ENCODE data around the gene MNT.

DNA sequence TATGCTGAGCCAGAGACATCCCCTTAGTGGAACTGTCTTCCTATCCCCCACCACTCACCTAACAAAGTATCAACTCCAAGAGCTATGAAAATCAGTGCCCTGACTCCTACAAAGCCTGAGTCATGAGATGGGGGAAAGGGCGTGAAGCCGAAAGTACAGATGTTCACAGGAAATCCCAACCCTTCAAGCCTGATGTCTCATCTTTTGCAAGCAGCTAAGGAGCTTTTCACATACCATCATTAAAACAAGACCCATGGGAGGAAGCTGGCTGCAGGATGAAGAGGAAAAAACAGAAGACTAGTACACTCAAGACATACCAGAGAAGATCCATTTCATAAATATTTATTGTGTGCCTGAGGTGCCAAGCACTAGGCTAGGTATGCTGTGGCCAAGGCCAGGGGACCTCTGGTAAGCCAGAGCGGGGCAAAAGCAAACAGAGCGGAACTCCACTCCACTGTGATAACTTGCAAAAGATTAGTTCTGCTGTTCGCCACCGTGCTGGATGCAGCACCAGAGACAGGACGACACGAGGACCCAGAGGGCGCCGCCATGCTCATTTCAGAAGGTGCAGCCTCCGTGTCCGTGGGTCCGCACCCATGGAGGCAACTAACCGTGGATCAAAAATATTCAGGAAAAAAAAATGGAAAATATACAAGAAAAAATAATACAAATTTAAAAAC lies 4.5 kb upstream of the MNT start:
- TF ChIP-seq CTCF (IDR thresholded peaks at IDR 0.05; ENCODE audit: poor library complexity, severe bottlenecking) (no peak), EP300 (conservative IDR thresholded peaks at IDR 0.05; ENCODE audit: poor library complexity, severe bottlenecking) (no peak), MXI1 (conservative IDR thresholded peaks at IDR 0.05; ENCODE audit: poor library complexity, severe bottlenecking) (no peak), POLR2AphosphoS5 (IDR thresholded peaks at IDR 0.05) (no peak)
- TF ChIP-seq, protein P1, sequence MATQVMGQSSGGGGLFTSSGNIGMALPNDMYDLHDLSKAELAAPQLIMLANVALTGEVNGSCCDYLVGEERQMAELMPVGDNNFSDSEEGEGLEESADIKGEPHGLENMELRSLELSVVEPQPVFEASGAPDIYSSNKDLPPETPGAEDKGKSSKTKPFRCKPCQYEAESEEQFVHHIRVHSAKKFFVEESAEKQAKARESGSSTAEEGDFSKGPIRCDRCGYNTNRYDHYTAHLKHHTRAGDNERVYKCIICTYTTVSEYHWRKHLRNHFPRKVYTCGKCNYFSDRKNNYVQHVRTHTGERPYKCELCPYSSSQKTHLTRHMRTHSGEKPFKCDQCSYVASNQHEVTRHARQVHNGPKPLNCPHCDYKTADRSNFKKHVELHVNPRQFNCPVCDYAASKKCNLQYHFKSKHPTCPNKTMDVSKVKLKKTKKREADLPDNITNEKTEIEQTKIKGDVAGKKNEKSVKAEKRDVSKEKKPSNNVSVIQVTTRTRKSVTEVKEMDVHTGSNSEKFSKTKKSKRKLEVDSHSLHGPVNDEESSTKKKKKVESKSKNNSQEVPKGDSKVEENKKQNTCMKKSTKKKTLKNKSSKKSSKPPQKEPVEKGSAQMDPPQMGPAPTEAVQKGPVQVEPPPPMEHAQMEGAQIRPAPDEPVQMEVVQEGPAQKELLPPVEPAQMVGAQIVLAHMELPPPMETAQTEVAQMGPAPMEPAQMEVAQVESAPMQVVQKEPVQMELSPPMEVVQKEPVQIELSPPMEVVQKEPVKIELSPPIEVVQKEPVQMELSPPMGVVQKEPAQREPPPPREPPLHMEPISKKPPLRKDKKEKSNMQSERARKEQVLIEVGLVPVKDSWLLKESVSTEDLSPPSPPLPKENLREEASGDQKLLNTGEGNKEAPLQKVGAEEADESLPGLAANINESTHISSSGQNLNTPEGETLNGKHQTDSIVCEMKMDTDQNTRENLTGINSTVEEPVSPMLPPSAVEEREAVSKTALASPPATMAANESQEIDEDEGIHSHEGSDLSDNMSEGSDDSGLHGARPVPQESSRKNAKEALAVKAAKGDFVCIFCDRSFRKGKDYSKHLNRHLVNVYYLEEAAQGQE (IDR thresholded peaks at IDR 0.05; ENCODE audit: borderline replicate concordance), result no peak

Data from neural cell (in vitro differentiated cells).